Right lobe of liver (tissue), 4 donors: ENCODE data around the gene HEPHL1.

Experiments used
- CTCF ChIP-seq, 4 donors: fragments of 200-600 bp in 3 of 4; fragments of 450-650 bp in 1 of 4; IDR thresholded peaks; one replicate each; pipeline versions ENCODE4 v1.5.1 to v1.8.0; 2016 to 2022; ENCODE audit warnings: antibody characterized with exemption in 4 of 4, mild to moderate bottlenecking in 2 of 4
- POLR2A ChIP-seq: fragments of 450-650 bp; IDR thresholded peaks from one replicate; pipeline ENCODE4 v1.6.1; 2017; ENCODE audit warnings: antibody characterized with exemption, mild to moderate bottlenecking
- donor health status: DM: no; HTN: no; CAD: no.
- donor health status: DM: no; HTN: no; CAD: no.
- donor health status: DM: no; HTN: yes; CAD: no.

DNA sequence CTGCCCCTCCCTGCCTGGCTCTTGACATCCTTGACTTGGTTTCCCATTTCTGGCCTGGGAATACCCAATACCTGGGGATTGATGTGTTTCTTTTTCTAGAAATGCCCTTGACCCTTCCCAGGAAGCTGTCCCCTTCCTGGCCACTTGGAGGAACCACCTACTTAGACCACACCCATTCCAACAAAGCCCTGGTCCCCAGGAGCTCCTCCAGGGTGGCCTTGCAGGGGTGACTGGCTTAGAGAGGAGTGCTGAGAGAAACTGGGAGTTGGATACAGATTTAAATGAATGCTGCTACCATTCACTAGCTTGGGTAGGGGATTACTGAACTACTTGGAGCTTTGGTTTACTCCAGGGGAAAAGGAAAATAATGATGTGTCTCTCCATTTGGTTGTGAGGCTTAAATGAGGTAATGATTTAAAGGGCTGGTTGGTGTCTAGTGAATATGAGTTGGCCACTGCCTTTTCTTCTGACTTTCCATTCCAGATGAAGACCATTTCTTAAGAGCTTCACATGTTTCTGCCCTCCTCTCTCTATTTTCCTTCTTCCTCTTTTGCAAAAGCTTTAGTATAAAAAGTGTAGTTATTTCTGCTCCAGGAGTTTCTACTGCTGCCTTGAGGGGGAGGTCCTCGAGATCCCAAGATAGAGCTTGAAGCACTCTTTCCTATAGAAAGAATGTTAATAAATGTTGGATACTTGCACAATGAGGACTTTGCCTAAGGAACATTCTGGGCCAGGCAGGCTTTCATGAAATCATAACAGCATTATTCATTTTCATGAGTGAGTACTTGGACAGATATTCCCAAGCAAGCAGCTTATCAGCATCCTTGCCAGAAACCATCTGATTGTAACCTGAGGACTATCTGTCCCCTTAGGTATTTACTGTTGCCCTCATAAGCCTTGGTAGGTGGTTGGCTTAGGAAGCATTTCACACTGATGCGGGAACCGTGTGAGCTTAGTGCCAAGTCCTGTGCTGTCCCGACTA lies 129.8 kb downstream of the HEPHL1 start:
- TF ChIP-seq CTCF (IDR thresholded peaks at IDR 0.05) (no peak), POLR2A (no peak)
